Cardiac septum (tissue), 1 donor: Measurements from ENCODE around the gene SIK3. TPM values are rescaled to one million over a fixed set of nuclear protein-coding genes. Genes with fewer than 3 reads are reported as not detected.
"Not testable (repeated sequence)": the region's sequence is repeated elsewhere in the genome, so short reads cannot be mapped to it uniquely, and the experiment has no call there.

Experiments
- DNase-seq: peaks from one replicate; pipeline ENCODE4 v3.0.0-alpha.2; 2020; ENCODE audit warnings: low spot score
- intact Hi-C: fragments of 100-400 bp; cut with DNase I; formaldehyde crosslinking; loops from one replicate; pipeline ENCODE4 v1.14.0; 2022
- long read RNA-seq: library from polyadenylated mRNA; unstranded; transcript quantifications from one replicate; pipeline ENCODE4 v2.0.0, GENCODE V29; 2021
- total RNA-seq: library from RNA; stranded (reverse); fragmentation: NEBNext Ultra II Directional; extraction: Animal tissue kit (Norgen Biotek cat#: 25700); gene quantifications from one replicate; pipeline ENCODE4 v1.2.1, GENCODE V29; 2021
- donor health status: DM: no; HTN: no; CAD: no.

The SIK3 gene
- total RNA-seq, result 47.4 TPM
- long read RNA-seq, full-length matches to known transcripts, result 1 of 42 reads
- long read RNA-seq, partial matches to known transcripts, result 25 of 42 reads
- long read RNA-seq, other reads (novel, unspliced or antisense), result 16 of 42 reads

GRCh38 chr11:117098269-117099232, at the start of gene SIK3:
SIK3 (minus strand) TSS chr11:117098428; CDS start chr11:117098415, 13 bp downstream.
- DNase-seq, result peak; percentile 97
- intact Hi-C loops, result loop anchor here (2.0 to 5.0 kb wide), 2 partner anchors 122 to 211 kb away; no protein-coding TSS in a partner anchor

DNA sequence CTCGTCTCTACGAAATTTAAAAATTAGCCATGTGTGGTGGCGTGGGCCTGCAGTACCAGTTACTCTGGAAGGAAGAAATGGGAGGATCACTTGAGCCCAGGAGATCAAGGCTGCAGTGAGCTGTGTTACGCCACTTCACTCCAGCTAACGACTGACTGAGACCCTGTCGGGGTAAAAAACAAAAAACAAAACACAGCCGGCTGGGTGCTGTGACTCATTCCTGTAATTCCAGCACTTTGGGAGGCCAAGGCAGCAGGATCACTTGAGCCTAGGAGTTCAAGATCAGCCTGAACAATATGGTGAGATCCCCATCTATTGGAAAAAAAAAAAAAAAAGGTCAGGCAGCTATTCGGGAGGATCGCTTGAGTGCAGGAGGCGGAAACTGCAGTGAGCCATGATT, 48.3 kb upstream of the SIK3 start:
- no peak for DNase-seq
- intact Hi-C loops, result no loop called here

DNA sequence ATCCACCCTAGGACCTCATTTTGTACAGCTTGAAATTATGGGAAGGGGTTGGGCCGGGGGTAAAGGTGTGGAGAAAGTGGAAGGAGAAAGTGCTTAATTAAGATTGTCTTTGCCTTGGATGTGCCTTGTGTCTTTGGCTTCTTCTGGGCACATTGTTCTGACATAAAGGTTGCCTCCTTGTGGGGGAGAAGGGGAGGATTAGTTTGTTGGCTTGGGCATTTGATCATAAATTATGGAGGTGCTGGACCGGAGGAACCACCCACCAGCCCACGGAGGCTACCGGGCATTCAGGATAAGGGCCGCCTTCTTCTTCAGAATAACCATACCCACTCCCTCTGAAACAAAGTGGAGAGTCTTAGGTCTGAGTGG, 47.1 kb upstream of the SIK3 start:
- intact Hi-C loops, result loop anchor here (2.0 kb wide), 1 partner anchor 33 kb away; the partner anchor contains the start of gene SIDT2
- no peak for DNase-seq

- peak; percentile 88 for DNase-seq
- intact Hi-C loops, result loop anchor here (2.0 to 5.0 kb wide), 2 partner anchors 34 to 88 kb away; partner anchors contain the start of genes PCSK7, RNF214 and SIDT2
These were observed 46.5 kb upstream of the SIK3 start for GRCh38 chr11:117144477-117145392.

DNA sequence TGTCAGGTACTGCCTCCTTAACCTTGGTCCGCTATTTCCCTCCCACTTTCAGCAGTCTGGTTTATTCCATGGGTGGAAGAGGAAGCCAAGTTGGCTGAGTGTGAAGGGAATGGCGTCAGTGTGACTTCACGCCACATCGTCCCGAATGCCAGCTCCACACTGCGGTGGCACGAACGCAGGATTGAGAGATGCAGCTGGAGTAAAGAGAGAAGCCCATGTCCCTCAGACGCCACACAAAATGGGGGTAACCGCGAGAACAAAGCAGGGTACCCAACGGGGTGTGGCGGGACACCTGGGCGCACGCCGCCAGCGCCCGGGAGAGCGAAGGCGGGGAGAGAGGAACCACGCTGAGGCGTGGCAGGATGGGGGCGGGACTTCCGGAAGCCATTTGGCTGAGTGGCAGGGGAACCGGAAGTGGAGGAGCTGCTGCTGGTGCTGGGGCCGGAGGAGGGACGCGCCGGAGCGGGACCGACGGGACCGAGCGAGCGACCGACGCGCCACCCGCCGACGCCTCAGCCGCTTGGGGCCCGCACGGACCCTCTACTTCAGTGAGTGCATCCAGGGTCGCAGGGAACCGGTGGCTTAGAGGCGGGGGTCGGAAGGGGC, 45.7 kb upstream of the SIK3 start, which contains the start of gene PAFAH1B2:
PAFAH1B2 (plus strand) TSS at position 417 of the 606 bp plus-strand sequence. CDS start 8,161 bp downstream, outside the sequence.
- intact Hi-C loops, result loop anchor here (2.0 to 5.0 kb wide), 2 partner anchors 35 to 88 kb away; partner anchors contain the start of genes PCSK7, RNF214 and SIDT2
- DNase-seq, result peak; percentile 99

- DNase-seq, result no peak
- intact Hi-C loops, result loop anchor here (5.0 kb wide), 1 partner anchor 89 kb away; the partner anchor contains the start of genes PCSK7 and RNF214
These were observed 45.2 kb upstream of the SIK3 start for GRCh38 chr11:117143390-117143789.

DNA sequence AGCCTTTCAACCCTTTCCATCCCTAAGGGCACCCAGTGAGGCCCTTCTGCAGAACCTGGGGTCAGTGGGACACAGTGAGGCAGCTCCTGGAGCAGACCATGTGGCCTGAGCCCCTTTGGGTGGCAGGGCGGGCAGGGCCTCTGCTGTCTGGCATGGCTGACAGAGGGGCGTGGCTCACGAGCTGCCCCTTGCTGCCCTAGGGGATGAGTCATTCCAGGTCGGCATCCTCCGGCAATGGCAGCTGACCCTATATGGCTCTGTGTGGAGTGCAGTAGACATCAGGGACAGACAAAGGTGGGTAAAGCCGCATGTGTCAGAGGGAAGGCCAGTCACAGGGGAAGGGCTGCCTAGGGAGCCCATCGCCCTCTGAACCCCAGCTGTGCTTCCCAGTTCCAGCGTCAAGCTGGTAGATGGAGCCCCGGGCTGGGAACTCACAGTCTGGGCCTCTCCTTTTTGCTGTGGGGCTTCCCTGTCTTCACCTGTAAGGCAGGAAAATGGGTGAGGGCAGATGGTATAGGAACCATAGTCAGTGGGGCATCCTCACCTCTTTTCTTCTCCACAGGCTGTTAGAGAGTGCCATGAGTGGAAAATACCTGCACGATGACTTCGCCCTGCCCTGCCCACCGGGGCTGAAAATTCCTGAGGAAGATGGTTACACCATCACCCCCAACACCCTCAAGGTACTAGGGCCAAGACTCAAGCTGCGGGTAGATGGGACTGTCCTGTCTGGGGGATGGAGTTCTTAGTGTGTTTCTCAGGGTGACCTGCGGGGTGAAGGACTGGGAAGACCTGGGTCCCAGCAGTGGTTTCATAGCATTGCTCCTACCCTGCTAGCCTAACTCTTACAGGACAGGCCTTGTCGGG, 39.2 kb upstream of the SIK3 start:
- intact Hi-C loops, DNase-seq: not testable (repeated sequence)

- intact Hi-C loops, DNase-seq: not testable (repeated sequence)
These were observed 36.8 kb upstream of the SIK3 start for GRCh38 chr11:117134979-117135378.

DNA sequence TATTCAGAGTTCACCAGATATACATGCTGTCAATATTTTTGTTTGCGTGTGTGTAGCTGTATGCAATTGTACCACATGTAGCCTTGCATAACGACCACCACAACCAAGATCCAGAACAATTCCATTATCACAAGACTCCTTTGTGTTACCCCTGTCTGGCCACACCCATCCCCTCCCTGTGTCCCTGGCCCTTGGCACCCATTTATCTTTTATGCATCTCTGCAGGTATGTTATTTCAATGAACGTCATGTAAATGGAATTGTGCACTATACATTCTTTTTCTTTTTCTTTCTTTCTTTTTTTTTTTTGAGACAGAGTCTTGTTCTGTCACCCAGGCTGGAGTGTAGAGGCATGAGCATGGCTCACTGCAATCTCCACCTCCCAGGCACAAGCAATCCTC, 36.2 kb upstream of the SIK3 start:
- DNase-seq, result no peak
- intact Hi-C loops, result no loop called here

GRCh38 chr11:117130879-117131278, 32.7 kb upstream of the SIK3 start:
- intact Hi-C loops, result no loop called here
- DNase-seq, result no peak

DNA sequence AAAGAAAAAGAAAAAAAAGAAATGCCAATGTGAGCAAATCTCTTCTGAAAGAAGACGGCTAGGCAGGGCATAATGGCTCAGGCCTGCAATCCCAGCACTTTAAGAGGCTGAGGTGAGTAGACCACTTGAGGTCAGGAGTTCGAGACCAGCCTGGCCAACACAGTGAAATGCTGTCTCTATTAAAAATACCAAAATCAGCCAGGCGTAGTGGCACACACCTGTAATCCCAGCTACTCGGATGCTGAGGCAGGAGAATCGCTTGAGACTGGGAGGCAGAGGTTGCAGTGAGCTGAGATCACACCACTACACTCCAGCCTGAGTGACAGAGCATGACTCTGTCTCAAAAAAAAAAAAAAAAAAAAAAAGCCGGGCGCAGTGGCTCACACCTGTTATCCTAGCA, 32.2 kb upstream of the SIK3 start:
- DNase-seq, intact Hi-C loops: not testable (repeated sequence)

- intact Hi-C loops, result no loop called here
- no peak for DNase-seq
These were observed 30.1 kb upstream of the SIK3 start for GRCh38 chr11:117128289-117128688.

GRCh38 chr11:117127171-117127901, 29.1 kb upstream of the SIK3 start:
- no peak for DNase-seq
- intact Hi-C loops, result no loop called here

DNA sequence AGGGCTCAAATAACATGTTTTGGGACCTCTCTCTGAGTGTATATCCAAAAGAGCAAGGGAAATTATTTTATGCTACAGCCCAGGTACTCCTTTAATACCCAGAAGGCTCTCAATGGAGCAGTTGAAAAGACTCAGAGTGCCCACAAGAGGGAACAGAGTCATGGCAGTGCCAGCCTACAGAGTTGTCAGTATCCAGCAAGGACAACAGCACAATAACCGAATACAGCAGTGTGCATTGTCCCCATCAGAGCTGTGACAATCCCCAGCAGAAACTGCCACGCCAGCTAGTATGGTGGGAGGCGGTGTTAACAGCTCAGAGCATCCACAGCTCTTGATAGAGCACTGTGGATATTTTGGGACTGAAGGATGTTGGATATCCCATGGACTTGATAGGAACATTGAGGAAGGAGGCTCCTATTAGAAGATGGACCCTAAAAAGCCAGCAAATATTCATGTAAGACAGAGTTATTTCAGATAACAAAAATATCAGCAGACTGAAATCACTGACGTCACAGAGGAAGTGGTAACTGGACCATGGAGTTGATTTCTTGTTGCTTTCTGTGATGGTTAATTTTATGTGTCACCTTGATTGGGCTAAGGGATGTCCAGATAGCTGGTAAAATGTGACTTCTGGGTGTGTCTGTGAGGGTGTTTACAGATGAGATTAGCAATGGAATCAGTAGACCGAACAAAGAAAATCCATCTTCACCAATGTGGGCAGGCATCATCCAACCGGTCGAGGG, 28.2 kb upstream of the SIK3 start:
- intact Hi-C loops, result no loop called here
- DNase-seq, result no peak

DNA sequence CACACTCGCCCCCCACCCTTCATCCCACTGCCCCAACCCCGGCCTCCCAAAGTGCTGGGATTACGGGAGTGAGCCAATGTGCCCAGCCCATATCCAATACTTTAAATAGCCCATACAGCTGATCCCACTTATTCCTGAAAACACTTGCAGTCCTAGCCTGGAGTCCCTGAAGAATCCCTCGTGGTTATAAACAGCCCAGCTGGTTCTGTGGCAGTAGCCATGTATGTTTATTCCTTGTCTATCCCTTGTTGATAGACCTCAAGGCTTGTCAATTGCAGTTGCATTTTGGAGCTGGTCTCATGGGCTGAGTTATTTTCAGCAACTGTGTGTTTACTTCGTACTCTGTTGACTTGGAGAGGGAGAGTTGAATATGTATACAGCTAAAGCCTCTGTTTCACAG, 24.3 kb upstream of the SIK3 start:
- no peak for DNase-seq
- intact Hi-C loops, result no loop called here

DNA sequence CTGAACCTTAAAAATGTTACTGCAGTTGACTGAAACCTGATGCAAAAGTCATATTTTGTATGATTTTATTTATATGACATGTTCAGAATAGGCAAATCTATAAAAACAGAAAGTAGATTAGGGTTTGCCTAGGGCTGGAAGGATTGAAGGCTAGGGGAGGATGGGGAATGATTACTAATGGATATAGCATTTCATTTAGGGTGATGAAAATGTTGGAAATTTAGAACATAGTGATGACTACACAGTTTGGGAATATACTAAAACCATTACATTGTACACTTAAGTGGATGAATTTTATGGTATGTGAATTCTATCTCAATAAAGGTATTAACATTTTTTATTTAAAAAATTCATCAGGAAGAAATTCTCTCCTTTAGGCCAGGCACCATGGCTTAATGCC, 22.9 kb upstream of the SIK3 start:
- DNase-seq, result no peak
- intact Hi-C loops, result no loop called here

DNA sequence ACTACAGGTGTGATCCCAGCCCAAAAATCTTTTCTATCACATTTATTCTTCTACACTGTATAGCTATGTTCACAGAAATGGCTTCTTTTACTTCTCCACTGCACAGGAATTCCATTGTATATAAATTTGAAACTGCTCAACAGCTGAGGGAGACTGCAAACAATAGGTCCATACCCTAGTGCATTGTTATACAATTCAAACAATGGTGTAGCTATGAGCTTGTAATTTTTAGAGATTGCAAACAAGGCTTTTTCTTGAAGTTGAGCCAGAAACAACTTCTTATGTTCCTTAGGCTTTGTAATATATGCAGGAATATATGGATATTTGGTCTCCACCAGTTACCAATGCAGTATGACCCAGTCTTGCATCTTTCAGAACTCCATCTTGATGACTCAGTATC, 19.5 kb upstream of the SIK3 start:
- no peak for DNase-seq
- intact Hi-C loops, result no loop called here
